GM04503 (cell line): ENCODE measurements around the gene PDIA2.
"Not testable (repeated sequence)": the region's sequence is repeated elsewhere in the genome, so short reads cannot be mapped to it uniquely, and the experiment has no call there.

Source experiments
- DNase-seq: peaks from one replicate; pipeline ENCODE4 v3.0.0-alpha.2; 2012; ENCODE audit warnings: low read depth

The PDIA2 gene

GRCh38 chr16:301950-302349 lies 19.0 kb downstream of the PDIA2 start:
- DNase-seq, result no peak

GRCh38 chr16:303760-304505 lies 21.0 kb downstream of the PDIA2 start:
- no peak for DNase-seq

- DNase-seq, result no peak
Measured at GRCh38 chr16:305916-306626, 23.1 kb downstream of the PDIA2 start.

GRCh38 chr16:306911-307370 lies 24.0 kb downstream of the PDIA2 start:
- DNase-seq, result no peak

GRCh38 chr16:307691-308312 lies 24.8 kb downstream of the PDIA2 start:
- DNase-seq, result no peak

- DNase-seq, result no peak
Measured at GRCh38 chr16:309476-309875, 26.5 kb downstream of the PDIA2 start.

GRCh38 chr16:311725-312124 lies 28.8 kb downstream of the PDIA2 start:
- no peak for DNase-seq

GRCh38 chr16:314351-314750 lies 31.4 kb downstream of the PDIA2 start:
- DNase-seq, result no peak

GRCh38 chr16:314795-315299 lies 31.9 kb downstream of the PDIA2 start:
- no peak for DNase-seq

GRCh38 chr16:316741-317464 lies 33.9 kb downstream of the PDIA2 start:
- no peak for DNase-seq

GRCh38 chr16:317583-317982 lies 34.6 kb downstream of the PDIA2 start:
- DNase-seq, result no peak

- DNase-seq, result no peak
Measured at GRCh38 chr16:318628-319027, 35.7 kb downstream of the PDIA2 start.

- no peak for DNase-seq
Measured at GRCh38 chr16:320206-320605, 37.2 kb downstream of the PDIA2 start.

GRCh38 chr16:321532-321931 lies 38.6 kb downstream of the PDIA2 start:
- DNase-seq, result no peak

GRCh38 chr16:322476-323143 lies 39.6 kb downstream of the PDIA2 start:
- no peak for DNase-seq

- DNase-seq, result no peak
Measured at GRCh38 chr16:324201-324450, 41.2 kb downstream of the PDIA2 start.

- DNase-seq, result no peak
Measured at GRCh38 chr16:324451-325334, 41.7 kb downstream of the PDIA2 start.

- no peak for DNase-seq
Measured at GRCh38 chr16:325375-326145, 42.6 kb downstream of the PDIA2 start.

GRCh38 chr16:330741-331140 lies 47.8 kb downstream of the PDIA2 start:
- DNase-seq, result no peak

GRCh38 chr16:331181-331814 lies 48.3 kb downstream of the PDIA2 start:
- not testable (repeated sequence) for DNase-seq
